ENCODE results near the gene HPCAL1. TPM values are rescaled to one million over a fixed set of nuclear protein-coding genes. Genes with fewer than 3 reads are reported as not detected.
A peak's percentile ranks its signal among the peaks of the same experiment; 100 is the strongest.

The HPCAL1 gene
- total and polyA plus RNA-seq, 4 donors: 122 to 147 (median 136) TPM

DNA sequence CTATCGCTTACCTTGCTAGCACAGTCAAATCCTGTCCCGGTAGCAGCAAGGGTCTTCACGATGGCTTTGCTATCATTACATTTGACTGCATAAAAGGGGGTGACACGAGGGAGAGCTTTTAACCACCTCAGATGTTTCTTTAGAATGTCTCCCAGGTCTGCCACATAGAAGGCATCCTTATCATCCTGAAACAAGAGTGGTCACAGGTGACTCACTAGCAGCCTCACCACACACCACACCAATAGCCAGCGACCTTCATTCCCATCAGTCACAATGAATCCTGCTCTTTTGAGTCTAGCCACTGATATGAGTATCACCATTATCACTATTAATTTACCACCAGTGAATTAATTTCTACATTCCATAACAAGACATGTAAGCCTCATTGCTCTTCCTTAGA is 141.8 kb downstream of the HPCAL1 start:
- Histone ChIP-seq H3K4me3 (no peak overlapping the region), H3K9ac (ENCODE audit: insufficient read depth in 1 of 2, low read length in 2 of 2) (no peak overlapping the region), H3K27ac (ENCODE audit: low read depth in 1 of 2, low read length in 1 of 2) (no peak overlapping the region), H3K9me3 (ENCODE audit: control insufficient read depth in 4 of 4, insufficient read depth in 3 of 4, low read length in 3 of 4) (no peaks in the 10 kb centered on the region), H3K27me3 (ENCODE audit: control insufficient read depth in 3 of 3, insufficient read depth in 3 of 3, low read length in 2 of 3) (no peaks in the 10 kb centered on the region), H3K36me3 (ENCODE audit: control insufficient read depth in 4 of 4, insufficient read depth in 4 of 4, low read length in 4 of 4) (peaks cover 25 to 32% (median 30%) of the 10 kb centered on the region in 4 donors), H3K4me1 (ENCODE audit: control insufficient read depth in 5 of 5, insufficient read depth in 5 of 5, low read length in 5 of 5) (peaks cover 0 to 11% (median 2%) of the 10 kb centered on the region in 5 donors)
- WGBS, 2 donors: 87 to 90% methylated on average over 5 of the region's 5 CpGs
- TF ChIP-seq, protein P1, sequence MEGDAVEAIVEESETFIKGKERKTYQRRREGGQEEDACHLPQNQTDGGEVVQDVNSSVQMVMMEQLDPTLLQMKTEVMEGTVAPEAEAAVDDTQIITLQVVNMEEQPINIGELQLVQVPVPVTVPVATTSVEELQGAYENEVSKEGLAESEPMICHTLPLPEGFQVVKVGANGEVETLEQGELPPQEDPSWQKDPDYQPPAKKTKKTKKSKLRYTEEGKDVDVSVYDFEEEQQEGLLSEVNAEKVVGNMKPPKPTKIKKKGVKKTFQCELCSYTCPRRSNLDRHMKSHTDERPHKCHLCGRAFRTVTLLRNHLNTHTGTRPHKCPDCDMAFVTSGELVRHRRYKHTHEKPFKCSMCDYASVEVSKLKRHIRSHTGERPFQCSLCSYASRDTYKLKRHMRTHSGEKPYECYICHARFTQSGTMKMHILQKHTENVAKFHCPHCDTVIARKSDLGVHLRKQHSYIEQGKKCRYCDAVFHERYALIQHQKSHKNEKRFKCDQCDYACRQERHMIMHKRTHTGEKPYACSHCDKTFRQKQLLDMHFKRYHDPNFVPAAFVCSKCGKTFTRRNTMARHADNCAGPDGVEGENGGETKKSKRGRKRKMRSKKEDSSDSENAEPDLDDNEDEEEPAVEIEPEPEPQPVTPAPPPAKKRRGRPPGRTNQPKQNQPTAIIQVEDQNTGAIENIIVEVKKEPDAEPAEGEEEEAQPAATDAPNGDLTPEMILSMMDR (IDR thresholded peaks at IDR 0.05; ENCODE audit: control extremely low read depth, extremely low read depth): no peak
- DNase-seq (no peak), ATAC-seq (ENCODE audit: insufficient read depth, low FRiP score) (no peak)

DNA sequence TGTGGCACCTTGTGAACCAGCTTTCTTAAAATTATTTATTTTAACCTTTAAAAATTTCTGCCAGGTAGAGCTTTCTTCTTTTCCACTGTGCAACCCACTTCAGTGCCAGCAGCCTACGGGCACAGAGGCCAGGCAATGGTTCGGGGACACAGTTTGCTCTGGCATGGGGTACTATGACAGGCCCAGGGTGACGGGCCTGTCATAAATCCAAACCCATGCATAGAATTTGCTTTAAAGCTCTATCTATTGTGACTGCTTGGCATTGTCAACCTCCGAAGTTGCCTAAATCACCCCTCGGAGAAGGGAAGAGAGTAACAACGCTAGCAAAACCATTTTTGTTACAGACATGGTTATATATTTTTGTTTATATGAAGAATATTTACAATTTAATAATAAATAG is 143.9 kb downstream of the HPCAL1 start:
- Histone ChIP-seq H3K36me3 (ENCODE audit: control insufficient read depth in 4 of 4, insufficient read depth in 4 of 4, low read length in 4 of 4) (peaks cover 16 to 22% (median 18%) of the 10 kb centered on the region in 4 donors), H3K27ac (ENCODE audit: low read depth in 1 of 2, low read length in 1 of 2) (no peak overlapping the region), H3K9ac (ENCODE audit: insufficient read depth in 1 of 2, low read length in 2 of 2) (no peak overlapping the region), H3K4me1 (ENCODE audit: control insufficient read depth in 5 of 5, insufficient read depth in 5 of 5, low read length in 5 of 5) (peaks cover 0 to 17% (median 3%) of the 10 kb centered on the region in 5 donors), H3K9me3 (ENCODE audit: control insufficient read depth in 4 of 4, insufficient read depth in 3 of 4, low read length in 3 of 4) (no peaks in the 10 kb centered on the region), H3K27me3 (ENCODE audit: control insufficient read depth in 3 of 3, insufficient read depth in 3 of 3, low read length in 2 of 3) (no peaks in the 10 kb centered on the region), H3K4me3 (no peak overlapping the region)
- 70 to 87% methylated on average over 6 of the region's 6 CpGs for WGBS, 2 donors
- no peak for DNase-seq
- ATAC-seq (ENCODE audit: insufficient read depth, low FRiP score): no peak
- TF ChIP-seq, protein P1 (IDR thresholded peaks at IDR 0.05; ENCODE audit: control extremely low read depth, extremely low read depth): no peak

DNA sequence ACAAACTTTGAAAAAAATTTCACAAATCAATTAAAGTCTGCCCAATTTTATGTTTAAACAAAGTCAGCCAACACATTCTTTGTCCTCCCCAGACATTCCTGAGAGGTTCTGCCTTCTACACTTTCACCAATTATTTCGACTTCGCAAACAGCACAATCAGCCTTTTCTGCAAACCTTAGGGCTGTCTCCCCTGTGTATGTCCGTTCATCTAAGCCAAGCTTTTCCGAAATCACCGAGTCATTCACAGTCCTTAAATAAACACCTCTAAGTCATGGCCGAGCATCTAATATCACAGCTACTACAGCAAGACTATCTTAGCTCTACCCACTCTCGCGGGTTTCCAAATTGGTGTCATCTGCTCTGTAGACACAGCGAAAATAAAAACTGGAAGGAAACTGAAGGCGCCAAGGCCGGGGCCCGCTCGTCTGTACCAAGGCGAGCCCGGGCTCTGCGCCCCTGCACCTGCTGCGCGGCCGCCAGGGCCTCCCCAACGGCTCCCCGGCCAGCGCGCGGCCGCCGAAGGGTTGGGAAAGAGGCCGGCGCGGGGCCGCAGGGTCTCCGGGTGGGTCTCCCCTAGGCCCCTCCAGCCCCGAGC is 144.7 kb downstream of the HPCAL1 start:
- Histone ChIP-seq H3K4me3 (peak overlapping the region; percentile 56), H3K9ac (ENCODE audit: insufficient read depth in 1 of 2, low read length in 2 of 2) (peak overlapping the region in 1 of 2 donors; percentile 82), H3K27me3 (ENCODE audit: control insufficient read depth in 3 of 3, insufficient read depth in 3 of 3, low read length in 2 of 3) (no peaks in the 10 kb centered on the region), H3K4me1 (ENCODE audit: control insufficient read depth in 5 of 5, insufficient read depth in 5 of 5, low read length in 5 of 5) (peaks cover 0 to 17% (median 5%) of the 10 kb centered on the region in 5 donors), H3K9me3 (ENCODE audit: control insufficient read depth in 4 of 4, insufficient read depth in 3 of 4, low read length in 3 of 4) (no peaks in the 10 kb centered on the region), H3K27ac (ENCODE audit: low read depth in 1 of 2, low read length in 1 of 2) (peak overlapping the region; percentile 92 to 96), H3K36me3 (ENCODE audit: control insufficient read depth in 4 of 4, insufficient read depth in 4 of 4, low read length in 4 of 4) (peaks cover 9 to 16% (median 13%) of the 10 kb centered on the region in 4 donors)
- TF ChIP-seq, protein P1 (IDR thresholded peaks at IDR 0.05; ENCODE audit: control extremely low read depth, extremely low read depth): no peak
- peak; percentile 6 for ATAC-seq (ENCODE audit: insufficient read depth, low FRiP score)
- 4% methylated on average over 32 of the region's 32 CpGs for WGBS, 2 donors
- peak in 2 of 3 donors; percentile 50 to 57 for DNase-seq
